Pericardium fibroblast (primary cell): ENCODE results near the gene PHF5A. TPM values are rescaled to one million over a fixed set of nuclear protein-coding genes. Genes with fewer than 3 reads are reported as not detected.

ENCODE experiments used
- total RNA-seq: library from RNA; depleted of rRNA; stranded (reverse); fragments of >200 nt; gene quantifications from 2 replicates; pipeline ENCODE4 v1.2.3, GENCODE V29; 2015

Gene PHF5A
- 23.3 and 30.9 TPM in 2 replicates for total RNA-seq

GRCh38 chr22:41468381-41469217, at the start of gene PHF5A, which contains the start of gene ACO2:
TSS of gene PHF5A (minus strand) at chr22:41468692. CDS start at chr22:41468653, 39 bp downstream.
TSS of gene ACO2 (plus strand) at chr22:41469117. CDS start at chr22:41469147, 30 bp downstream.

GRCh38 chr22:41446639-41447434, 21.7 kb downstream of the PHF5A start, which contains the start of gene TOB2:
TSS of gene TOB2 (minus strand) at chr22:41446801. CDS start at chr22:41437345, 9,456 bp downstream.

Other genes starting within 250 kb of the PHF5A start
- 0.17 and 0.35 TPM in 2 replicates for gene CHADL, start 227.8 kb downstream of the PHF5A start, total RNA-seq
- gene RANGAP1, start 182.5 kb downstream of the PHF5A start, total RNA-seq: 21.6 and 32.6 TPM in 2 replicates
- 37.2 and 40.7 TPM in 2 replicates for gene ZC3H7B, start 167.2 kb downstream of the PHF5A start, total RNA-seq
- gene TEF, start 86.8 kb downstream of the PHF5A start, total RNA-seq: 2.7 and 4.0 TPM in 2 replicates
- 35.2 and 38.9 TPM in 2 replicates for gene TOB2, start 21.9 kb downstream of the PHF5A start, total RNA-seq
- gene ACO2, start 425 bp upstream of the PHF5A start, total RNA-seq: 53.9 and 54.9 TPM in 2 replicates
- gene POLR3H, start 75.8 kb upstream of the PHF5A start, total RNA-seq: 16.7 and 17.9 TPM in 2 replicates
- gene CSDC2, start 92.3 kb upstream of the PHF5A start, total RNA-seq: 7.0 and 25.1 TPM in 2 replicates
- gene PMM1, start 121.1 kb upstream of the PHF5A start, total RNA-seq: 52.8 and 76.1 TPM in 2 replicates
- 16.4 and 54.1 TPM in 2 replicates for gene DESI1, start 152.4 kb upstream of the PHF5A start, total RNA-seq
- gene XRCC6, start 152.6 kb upstream of the PHF5A start, total RNA-seq: 170 and 199 TPM in 2 replicates
- gene SNU13, start 220.2 kb upstream of the PHF5A start, total RNA-seq: 131 and 138 TPM in 2 replicates
- gene MEI1, start 230.8 kb upstream of the PHF5A start, total RNA-seq: 6.7 TPM in 1 of 2 replicates, not detected in the other